GM19328 (cell line): Measurements from ENCODE around the gene ADAMTS7.
"Not testable (repeated sequence)": the region's sequence is repeated elsewhere in the genome, so short reads cannot be mapped to it uniquely, and the experiment has no call there.

Experiments
- ATAC-seq: cut with Tn5 transposase; IDR thresholded peaks from one replicate; pipeline ENCODE4 v1.9.1; 2021; ENCODE audit warnings: mild to moderate bottlenecking, moderate library complexity; ENCODE audit not compliant: unreplicated experiment

ADAMTS7 gene

DNA sequence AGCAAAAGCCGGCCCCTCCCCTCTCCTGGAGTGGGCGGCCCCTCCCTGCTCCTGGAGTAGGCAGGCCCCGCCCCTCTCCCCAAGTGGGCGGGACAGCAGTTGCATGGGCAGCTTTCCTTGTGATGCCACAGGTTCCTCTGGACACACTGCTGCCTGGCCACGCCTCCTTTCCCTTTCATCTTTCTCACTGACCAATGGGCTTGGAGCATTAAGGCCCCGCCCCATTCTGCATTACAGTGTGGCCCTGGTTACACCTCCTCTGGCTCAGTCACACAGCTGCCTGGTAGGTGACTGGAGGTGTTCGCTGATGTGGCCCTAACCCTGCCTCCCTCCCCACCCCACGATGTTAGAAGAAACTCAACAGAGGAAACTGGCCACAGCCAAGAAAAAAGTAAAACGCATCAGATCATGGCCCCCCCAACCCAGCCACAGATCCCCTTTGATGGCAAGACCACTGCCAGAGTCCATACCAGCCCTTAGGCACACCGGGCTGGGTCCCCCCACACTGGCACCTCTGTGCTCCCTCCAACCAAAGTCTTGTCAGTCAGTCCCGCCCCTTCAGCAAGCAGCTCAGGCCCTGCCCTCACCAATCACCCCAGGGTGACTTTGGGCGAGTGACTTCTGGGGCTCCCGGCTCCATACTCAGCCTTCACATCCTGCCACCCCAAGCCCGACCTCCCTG, 84.3 kb downstream of the ADAMTS7 start:
- ATAC-seq = no peak

DNA sequence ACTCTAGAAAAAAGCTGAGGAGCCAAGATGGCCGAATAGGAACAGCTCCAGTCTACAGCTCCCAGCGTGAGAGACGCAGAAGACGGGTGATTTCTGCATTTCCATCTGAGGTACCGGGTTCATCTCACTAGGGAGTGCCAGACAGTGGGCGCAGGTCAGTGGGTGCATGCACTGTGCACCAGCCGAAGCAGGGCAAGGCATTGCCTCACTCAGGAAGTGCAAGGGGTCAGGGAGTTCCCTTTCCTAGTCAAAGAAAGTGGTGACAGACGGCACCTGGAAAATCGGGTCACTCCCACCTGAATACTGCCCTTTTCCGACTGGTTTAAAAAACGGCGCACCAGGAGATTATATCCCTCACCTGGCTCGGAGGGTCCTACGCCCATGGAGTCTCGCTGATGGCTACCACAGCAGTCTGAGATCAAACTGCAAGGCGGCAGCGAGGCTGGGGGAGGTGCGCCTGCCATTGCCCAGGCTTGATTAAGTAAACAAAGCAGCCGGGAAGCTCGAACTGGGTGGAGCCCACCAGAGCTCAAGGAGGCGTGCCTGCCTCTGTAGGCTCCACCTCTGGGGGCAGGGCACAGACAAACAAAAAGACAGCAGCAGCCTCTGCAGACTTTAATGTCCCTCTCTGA, 91.3 kb downstream of the ADAMTS7 start:
- ATAC-seq = not testable (repeated sequence)

DNA sequence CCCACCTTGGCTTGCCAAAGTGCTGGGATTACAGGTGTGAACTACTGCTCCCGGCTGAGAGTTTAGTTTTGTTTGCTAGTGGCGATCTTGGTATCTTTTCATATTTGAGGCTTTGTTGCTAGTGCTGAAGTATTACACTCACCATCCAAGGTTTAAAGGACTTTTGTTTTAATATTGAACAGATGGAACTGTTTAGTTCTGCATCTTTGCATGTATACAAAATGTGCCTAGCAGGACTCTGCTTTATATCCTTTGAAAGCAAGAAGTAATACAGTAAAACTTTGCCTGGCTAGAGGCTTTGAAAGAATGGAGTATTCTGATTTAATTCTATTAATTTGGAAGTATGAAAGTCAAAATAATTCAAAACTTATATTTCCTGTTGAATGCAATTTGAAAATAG, 92.4 kb downstream of the ADAMTS7 start:
- no peak for ATAC-seq

DNA sequence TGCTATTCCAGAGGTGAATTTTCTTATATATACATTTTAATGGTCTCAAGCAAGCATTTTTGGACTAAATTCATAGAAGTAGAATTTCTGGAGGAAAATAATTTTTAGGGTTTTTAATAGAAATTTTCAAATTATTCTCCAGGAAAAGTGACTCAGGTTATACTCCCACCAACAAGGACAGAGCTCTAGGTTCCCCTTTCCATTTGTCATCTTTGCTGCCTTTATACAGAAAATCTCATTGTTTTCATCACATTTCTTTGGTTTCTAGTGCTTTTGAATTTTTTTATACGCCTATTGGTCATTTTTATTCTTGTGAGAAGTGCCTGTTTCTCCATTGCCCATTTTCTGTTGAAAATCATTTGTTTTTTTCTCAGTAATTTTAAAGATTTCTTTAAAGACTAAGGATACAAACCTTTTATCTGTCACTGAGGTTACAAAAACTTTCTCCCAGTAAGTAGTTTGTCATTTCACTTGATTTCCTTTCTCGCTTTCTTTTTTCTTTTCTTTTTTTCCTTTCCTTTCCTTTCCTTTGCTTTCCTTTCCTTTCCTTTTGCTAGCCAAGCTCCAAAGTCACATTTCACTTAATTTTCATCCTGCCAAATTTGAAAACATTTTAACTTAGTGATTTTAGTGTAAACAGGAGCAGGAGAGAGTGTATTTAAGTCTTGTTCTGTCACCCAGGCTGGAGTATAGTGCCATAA, 93.2 kb downstream of the ADAMTS7 start:
- ATAC-seq = no peak

DNA sequence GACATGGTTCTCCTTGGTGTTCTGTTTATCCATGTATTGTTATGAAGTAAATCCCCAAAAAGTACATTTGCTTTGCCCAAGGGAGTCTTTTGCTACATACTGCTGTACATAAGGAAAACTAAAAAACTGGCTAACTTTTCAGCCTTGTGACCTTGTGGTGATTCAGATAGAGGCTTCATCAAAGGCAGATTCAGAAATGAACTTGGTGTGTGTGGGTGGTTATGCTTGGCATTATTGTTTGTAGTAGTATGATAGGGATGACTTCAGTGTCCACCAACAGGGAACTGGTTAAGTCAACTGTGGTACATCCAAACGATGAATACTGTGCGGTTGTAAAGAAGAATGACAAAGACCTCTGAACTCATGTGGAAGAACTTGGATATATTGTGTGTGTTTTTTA, 94.6 kb downstream of the ADAMTS7 start:
- no peak for ATAC-seq

DNA sequence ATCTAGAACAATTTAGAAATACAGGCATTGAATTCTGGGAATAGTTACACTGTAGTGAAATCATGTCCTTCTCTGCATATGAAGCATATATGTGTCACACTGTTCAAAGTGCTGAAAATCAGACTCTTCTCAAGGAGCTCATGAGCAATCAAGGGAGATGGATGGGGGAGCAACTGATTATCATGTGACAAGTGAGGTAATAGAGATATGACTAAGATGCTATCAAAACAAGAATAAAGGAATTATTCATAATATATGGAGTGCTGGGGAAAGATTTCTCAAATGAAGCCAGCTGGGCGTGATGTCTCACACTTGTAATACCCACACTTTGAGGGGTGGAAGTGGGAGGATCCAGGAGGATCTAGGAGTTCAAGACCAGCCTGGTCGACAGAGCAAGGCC, 95.3 kb downstream of the ADAMTS7 start:
- no peak for ATAC-seq

DNA sequence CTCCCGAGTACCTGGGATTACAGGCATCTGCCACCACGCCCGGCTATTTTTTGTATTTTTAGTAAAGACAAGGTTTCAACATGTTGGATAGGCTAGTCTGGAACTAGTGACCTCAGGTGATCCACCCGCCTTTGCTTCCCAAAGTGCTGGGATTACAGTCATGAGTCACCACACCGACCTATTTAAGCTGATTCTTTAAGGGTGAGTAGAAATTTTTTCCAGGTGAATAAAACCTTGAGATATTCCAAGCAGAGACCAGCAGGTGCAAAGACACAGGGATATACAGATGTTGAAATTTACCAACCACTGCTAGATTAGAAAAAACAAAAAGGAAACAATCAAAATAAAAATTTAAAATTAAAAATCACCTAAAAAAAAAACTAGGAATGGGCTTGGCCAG, 95.8 kb downstream of the ADAMTS7 start:
- ATAC-seq = no peak

DNA sequence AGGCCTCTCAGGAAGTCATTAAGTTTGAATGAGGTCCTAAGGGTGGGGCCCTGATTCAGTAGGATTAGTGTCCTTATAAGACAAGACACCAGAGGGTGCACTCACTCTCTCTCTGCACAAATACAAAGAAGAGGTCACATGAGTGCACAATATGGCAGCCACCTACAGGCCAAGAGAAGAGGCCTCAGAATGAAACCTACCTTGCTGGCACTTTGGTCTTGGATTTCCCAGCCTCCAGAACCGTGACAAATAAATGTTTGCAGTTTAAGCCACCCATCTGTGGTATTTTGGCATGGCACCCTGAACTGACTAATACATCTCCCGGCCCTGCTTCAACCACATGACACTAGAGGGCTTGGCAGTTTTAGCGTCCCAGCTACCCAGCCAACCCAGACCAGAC, 96.4 kb downstream of the ADAMTS7 start:
- no peak for ATAC-seq

DNA sequence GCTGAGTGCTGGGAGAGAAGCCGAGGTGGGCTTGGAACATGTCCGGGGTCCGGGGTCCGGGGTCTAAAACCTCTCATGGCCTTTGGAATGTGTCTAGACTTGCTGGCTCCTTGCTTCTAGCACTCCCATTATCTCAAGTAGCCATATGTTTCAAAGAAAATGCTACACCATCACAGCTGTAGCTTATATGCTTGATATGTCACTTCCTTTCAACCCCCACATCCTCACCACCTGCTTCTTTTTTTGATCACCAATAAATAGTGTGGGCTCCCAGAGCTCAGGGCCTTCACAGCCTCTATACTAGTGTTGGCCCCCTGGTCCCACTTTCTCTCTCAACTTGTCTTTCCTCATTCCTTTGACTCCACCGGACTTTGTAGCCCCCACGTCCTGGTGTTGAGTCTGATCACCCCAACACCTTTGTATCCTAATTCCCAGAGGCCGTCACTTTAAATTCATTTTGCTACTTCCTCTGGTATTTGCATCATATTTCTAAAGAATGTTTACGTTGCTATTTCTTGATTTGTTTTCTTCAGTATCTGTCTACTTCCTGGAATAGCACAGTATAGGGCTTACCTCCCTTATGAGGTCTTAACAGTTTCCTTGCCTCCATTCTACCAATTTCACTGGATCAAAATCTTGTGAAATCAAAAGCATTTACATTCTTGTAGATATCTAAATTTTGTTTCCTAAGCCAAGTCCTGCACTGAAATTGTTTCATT, 98.3 kb downstream of the ADAMTS7 start:
- ATAC-seq = no peak

DNA sequence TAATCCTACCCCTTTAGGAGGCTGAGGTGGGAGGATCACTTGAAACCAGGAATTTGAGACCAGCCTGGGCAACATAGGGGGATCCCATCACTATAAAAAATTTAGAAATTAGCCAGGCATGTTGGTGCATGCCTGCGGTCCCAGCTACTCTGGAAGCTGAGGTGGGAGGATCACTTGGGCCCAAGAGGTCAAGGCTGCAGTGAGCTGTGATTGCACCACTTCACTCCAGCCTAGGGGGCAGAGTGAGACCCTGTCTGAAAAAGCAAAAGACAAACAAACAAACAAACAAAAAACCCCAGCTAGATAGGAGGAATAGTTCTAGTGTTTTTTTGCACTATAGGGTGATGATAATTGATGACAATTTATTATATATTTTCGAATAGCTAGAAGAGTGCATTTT, 99.6 kb downstream of the ADAMTS7 start:
- ATAC-seq = no peak

DNA sequence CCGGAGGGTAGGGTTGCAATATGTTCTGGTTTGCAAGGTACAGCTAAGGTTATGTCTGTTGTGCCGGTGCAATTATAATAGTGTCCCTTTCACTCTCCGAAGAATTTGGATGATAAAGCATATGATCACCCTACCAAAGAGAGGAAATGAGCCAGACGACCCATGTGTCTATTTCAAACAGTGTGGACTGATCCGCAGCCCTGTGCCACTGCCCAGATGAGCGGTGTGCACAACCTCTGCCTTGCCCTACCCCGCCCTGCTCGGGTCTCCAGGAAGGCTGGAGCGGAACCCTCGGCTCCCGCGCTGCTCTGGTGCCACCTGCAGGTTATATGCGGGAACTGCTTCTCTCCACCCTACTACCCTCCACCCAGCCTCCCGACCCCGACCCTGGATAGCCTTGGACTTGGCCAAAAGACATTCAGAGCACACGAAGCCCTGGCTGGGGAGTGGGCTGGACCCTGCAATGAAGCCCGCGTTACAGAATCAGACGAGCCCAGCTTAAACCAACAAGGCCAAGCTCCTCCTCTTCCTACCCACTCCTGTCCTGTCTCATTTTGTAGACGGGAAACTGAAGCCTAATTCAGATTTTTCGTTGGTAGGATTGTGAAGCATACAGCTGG, 101.9 kb downstream of the ADAMTS7 start:
- no peak for ATAC-seq
